Measurements from ENCODE around the gene DGKE. TPM values are rescaled to one million over a fixed set of nuclear protein-coding genes. Genes with fewer than 3 reads are reported as not detected.
A peak's percentile ranks its signal among the peaks of the same experiment; 100 is the strongest.

DGKE gene
- total and polyA plus RNA-seq, 2 of the 13 experiments (the other 11 are each of a cell fraction or from before 2014, with no cell fraction given) = 3.2 to 5.3 TPM

DNA sequence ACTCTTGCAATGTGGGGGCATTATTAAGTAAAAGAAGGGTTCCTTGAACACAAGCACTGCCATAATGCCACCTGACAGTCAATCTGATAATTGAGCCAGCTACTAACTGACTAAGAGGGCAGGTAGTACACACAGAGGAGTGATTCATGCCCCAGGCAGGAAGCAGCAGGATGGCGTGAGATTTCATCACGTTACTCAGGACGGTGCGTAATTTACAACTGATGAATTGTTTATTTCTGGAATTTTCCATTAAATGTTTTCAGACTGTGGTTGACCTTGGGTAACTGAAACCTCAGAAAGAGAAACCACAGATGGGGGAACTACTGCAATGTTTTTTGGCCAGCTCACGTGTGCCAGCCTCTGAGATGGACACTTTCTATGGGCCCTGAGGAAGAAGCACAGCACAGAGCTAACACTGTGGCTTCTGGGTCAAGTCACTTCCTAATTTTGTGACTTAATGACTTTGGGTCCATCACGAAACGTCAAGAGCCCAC lies 46.9 kb upstream of the DGKE start (continued):
- peak; percentile 53 for TF ChIP-seq CEBPG (CRISPR knock-in tag; IDR thresholded peaks at IDR 0.05)
- TF ChIP-seq, protein P1, sequence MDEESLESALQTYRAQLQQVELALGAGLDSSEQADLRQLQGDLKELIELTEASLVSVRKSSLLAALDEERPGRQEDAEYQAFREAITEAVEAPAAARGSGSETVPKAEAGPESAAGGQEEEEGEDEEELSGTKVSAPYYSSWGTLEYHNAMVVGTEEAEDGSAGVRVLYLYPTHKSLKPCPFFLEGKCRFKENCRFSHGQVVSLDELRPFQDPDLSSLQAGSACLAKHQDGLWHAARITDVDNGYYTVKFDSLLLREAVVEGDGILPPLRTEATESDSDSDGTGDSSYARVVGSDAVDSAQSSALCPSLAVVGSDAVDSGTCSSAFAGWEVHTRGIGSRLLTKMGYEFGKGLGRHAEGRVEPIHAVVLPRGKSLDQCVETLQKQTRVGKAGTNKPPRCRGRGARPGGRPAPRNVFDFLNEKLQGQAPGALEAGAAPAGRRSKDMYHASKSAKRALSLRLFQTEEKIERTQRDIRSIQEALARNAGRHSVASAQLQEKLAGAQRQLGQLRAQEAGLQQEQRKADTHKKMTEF (CRISPR knock-in tag; IDR thresholded peaks at IDR 0.05) = 0 out of 2 replicates have a peak, but pooled peaks have one; percentile 30
- TF ChIP-seq, protein P2, sequence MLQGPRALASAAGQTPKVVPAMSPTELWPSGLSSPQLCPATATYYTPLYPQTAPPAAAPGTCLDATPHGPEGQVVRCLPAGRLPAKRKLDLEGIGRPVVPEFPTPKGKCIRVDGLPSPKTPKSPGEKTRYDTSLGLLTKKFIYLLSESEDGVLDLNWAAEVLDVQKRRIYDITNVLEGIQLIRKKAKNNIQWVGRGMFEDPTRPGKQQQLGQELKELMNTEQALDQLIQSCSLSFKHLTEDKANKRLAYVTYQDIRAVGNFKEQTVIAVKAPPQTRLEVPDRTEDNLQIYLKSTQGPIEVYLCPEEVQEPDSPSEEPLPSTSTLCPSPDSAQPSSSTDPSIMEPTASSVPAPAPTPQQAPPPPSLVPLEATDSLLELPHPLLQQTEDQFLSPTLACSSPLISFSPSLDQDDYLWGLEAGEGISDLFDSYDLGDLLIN (CRISPR knock-in tag; IDR thresholded peaks at IDR 0.05; ENCODE audit: borderline replicate concordance) = no peak
- peak; percentile 15; the same call in 1 of the 2 replicates for TF ChIP-seq MED1 (CRISPR knock-in tag; IDR thresholded peaks at IDR 0.05)
- peak; percentile 25; the same call in 1 of the 2 replicates for TF ChIP-seq FOXK1 (CRISPR knock-in tag; IDR thresholded peaks at IDR 0.05; ENCODE audit: borderline replicate concordance, low read depth)
- TF ChIP-seq SOX6 (IDR thresholded peaks at IDR 0.05) = no peak
- TF ChIP-seq SOX6 (CRISPR knock-in tag; IDR thresholded peaks at IDR 0.05) = peak; percentile 17; the same call in 1 of the 2 replicates
- 0 out of 2 replicates have a peak, but pooled peaks have one; percentile 31 for TF ChIP-seq ZNF331 (CRISPR knock-in tag; IDR thresholded peaks at IDR 0.05)
- TF ChIP-seq EP300 (IDR thresholded peaks at IDR 0.05; ENCODE audit: low read depth in 2 of 2, low read length in 2 of 2) = peak in 1 of 2 experiments; percentile 68; a peak in 1 of 4 replicates
- TF ChIP-seq EP300 (CRISPR knock-in tag; IDR thresholded peaks at IDR 0.05; ENCODE audit: borderline replicate concordance) = no peak
- peak; percentile 62 for TF ChIP-seq GATAD2A (CRISPR knock-in tag; IDR thresholded peaks at IDR 0.05)
- TF ChIP-seq HMG20A (CRISPR knock-in tag; IDR thresholded peaks at IDR 0.05; ENCODE audit: borderline replicate concordance) = peak; percentile 39; the same call in 1 of the 2 replicates
- 0 out of 2 replicates have a peak, but pooled peaks have one; percentile 24 for TF ChIP-seq SIX4 (CRISPR knock-in tag; IDR thresholded peaks at IDR 0.05)
- TF ChIP-seq FOSL2 (CRISPR knock-in tag; IDR thresholded peaks at IDR 0.05) = peak; percentile 98
- TF ChIP-seq SAP130 (CRISPR knock-in tag; IDR thresholded peaks at IDR 0.05; ENCODE audit: low read depth) = peak; percentile 56
- no peak for TF ChIP-seq ZNF367 (CRISPR knock-in tag; IDR thresholded peaks at IDR 0.05; ENCODE audit: borderline replicate concordance)
- peak; percentile 34; the same call in 1 of the 2 replicates for TF ChIP-seq THAP11 (CRISPR knock-in tag; IDR thresholded peaks at IDR 0.05)
- no peak for TF ChIP-seq FOXA1 (IDR thresholded peaks at IDR 0.05)
- 0 out of 2 replicates have a peak, but pooled peaks have one; percentile 9 for TF ChIP-seq FOXA1 (CRISPR knock-in tag; IDR thresholded peaks at IDR 0.05)
- TF ChIP-seq NFE2L2 (IDR thresholded peaks at IDR 0.05; ENCODE audit: low read length) = no peak
- no peak for TF ChIP-seq JUND (CRISPR knock-in tag; IDR thresholded peaks at IDR 0.05)
- no peak for TF ChIP-seq GABPA (IDR thresholded peaks at IDR 0.05; ENCODE audit: low read depth, low read length)
- peak; percentile 59 for TF ChIP-seq GABPA (CRISPR knock-in tag; IDR thresholded peaks at IDR 0.05; ENCODE audit: low read depth)
- TF ChIP-seq, protein P3, sequence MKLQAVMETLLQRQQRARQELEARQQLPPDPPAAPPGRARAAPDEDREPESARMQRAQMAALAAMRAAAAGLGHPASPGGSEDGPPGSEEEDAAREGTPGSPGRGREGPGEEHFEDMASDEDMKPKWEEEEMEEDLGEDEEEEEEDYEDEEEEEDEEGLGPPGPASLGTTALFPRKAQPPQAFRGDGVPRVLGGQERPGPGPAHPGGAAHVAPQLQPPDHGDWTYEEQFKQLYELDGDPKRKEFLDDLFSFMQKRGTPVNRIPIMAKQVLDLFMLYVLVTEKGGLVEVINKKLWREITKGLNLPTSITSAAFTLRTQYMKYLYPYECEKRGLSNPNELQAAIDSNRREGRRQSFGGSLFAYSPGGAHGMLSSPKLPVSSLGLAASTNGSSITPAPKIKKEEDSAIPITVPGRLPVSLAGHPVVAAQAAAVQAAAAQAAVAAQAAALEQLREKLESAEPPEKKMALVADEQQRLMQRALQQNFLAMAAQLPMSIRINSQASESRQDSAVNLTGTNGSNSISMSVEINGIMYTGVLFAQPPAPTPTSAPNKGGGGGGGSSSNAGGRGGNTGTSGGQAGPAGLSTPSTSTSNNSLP (IDR thresholded peaks at IDR 0.05; ENCODE audit: low read depth, low read length) = peak; percentile 8; the same call in 1 of the 2 replicates
- TF ChIP-seq, protein P4, sequence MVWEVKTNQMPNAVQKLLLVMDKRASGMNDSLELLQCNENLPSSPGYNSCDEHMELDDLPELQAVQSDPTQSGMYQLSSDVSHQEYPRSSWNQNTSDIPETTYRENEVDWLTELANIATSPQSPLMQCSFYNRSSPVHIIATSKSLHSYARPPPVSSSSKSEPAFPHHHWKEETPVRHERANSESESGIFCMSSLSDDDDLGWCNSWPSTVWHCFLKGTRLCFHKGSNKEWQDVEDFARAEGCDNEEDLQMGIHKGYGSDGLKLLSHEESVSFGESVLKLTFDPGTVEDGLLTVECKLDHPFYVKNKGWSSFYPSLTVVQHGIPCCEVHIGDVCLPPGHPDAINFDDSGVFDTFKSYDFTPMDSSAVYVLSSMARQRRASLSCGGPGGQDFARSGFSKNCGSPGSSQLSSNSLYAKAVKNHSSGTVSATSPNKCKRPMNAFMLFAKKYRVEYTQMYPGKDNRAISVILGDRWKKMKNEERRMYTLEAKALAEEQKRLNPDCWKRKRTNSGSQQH (CRISPR knock-in tag; IDR thresholded peaks at IDR 0.05; ENCODE audit: low read depth) = no peak
- TF ChIP-seq, protein P5, sequence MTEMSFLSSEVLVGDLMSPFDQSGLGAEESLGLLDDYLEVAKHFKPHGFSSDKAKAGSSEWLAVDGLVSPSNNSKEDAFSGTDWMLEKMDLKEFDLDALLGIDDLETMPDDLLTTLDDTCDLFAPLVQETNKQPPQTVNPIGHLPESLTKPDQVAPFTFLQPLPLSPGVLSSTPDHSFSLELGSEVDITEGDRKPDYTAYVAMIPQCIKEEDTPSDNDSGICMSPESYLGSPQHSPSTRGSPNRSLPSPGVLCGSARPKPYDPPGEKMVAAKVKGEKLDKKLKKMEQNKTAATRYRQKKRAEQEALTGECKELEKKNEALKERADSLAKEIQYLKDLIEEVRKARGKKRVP (CRISPR knock-in tag; IDR thresholded peaks at IDR 0.05) = peak in 1 of 2 experiments; percentile 94; a peak in 2 of 4 replicates
- TF ChIP-seq GABPB1 (CRISPR knock-in tag; IDR thresholded peaks at IDR 0.05) = peak; percentile 55; the same call in 1 of the 2 replicates

Measured in HepG2 (cell line).